A549 (cell line): ENCODE results near the gene NOX3. TPM values are rescaled to one million over a fixed set of nuclear protein-coding genes. Genes with fewer than 3 reads are reported as not detected.
A peak's percentile ranks its signal among the peaks of the same experiment; 100 is the strongest.

Source experiments
- ATAC-seq, 2 experiments: fragments of 200-7000 bp in 1 of 2; fragments of >200 bp in 1 of 2; cut with Nextera tagmentation in 1 of 2; cut with Tn5 transposase in 1 of 2; 3 replicates each; pipeline versions ENCODE4 v1.8.0 to v1.9.1; 2018 to 2020; ENCODE audit warnings: mild to moderate bottlenecking in 1 of 2, moderate library complexity in 1 of 2
- CTCF ChIA-PET: fragments of 300-600 bp; sonication (Branson Sonifier 250); formaldehyde crosslinking; extraction: SDS; loops from one replicate; lab custom pipeline; 2021; ENCODE audit warnings: antibody characterized with exemption, inconsistent platforms; lab: Yijun Ruan, JAX
- POLR2A ChIA-PET: fragments of 350-600 bp; formaldehyde crosslinking; extraction: SDS; loops from one replicate; lab custom pipeline; 2021; ENCODE audit warnings: antibody characterized with exemption, inconsistent platforms; lab: Yijun Ruan, JAX
- DNase-seq, 2 experiments: peaks; one replicate each; pipeline versions ENCODE4 v3.0.0 to v3.0.0-alpha.2; 2011 to 2016; ENCODE audit warnings: low read depth in 1 of 2, low spot score in 1 of 2
- FAIRE-seq: peaks from 2 replicates; lab custom pipeline; 2011; peaks lifted over from hg19 to GRCh38; lab: Jason Lieb, UNC
- H3K27ac ChIP-seq, 2 experiments: fragments of >200 bp; sonication (Bioruptor Twin); formaldehyde crosslinking; 3 replicates each; pipeline ENCODE4 v1.5.1; 2016 to 2017
- H3K4me1 ChIP-seq: fragments of >200 bp; sonication (Bioruptor Twin); formaldehyde crosslinking; 3 replicates; pipeline ENCODE4 v1.6.1; 2016
- H3K4me2 ChIP-seq: fragments of >200 bp; sonication (Bioruptor Twin); formaldehyde crosslinking; 3 replicates; pipeline ENCODE4 v1.6.1; 2016
- H3K4me3 ChIP-seq: fragments of >200 bp; sonication (Bioruptor Twin); formaldehyde crosslinking; 3 replicates; pipeline ENCODE4 v1.5.1; 2016
- H3K9me3 ChIP-seq: fragments of >200 bp; sonication (Bioruptor Twin); formaldehyde crosslinking; 3 replicates; pipeline ENCODE4 v1.6.1; 2016
- BCL3 ChIP-seq: fragments of >200 bp; sonication (Bioruptor Twin); formaldehyde crosslinking; IDR thresholded peaks from 3 replicates; pipeline ENCODE4 v1.6.1; 2016
- BHLHE40 ChIP-seq: IDR thresholded peaks from 2 replicates; pipeline ENCODE4 v1.6.1; 2012; ENCODE audit warnings: low read depth, low read length, inconsistent platforms
- CHD2 ChIP-seq: fragments of 150-350 bp; IDR thresholded peaks from 2 replicates; pipeline ENCODE4 v1.6.1; 2014; ENCODE audit warnings: low read length; ENCODE audit not compliant: partially characterized antibody
- EP300 ChIP-seq, 2 experiments: fragments of >200 bp; sonication (Bioruptor Twin); formaldehyde crosslinking; IDR thresholded peaks; 2 replicates in 1 of 2; 3 replicates in 1 of 2; pipeline ENCODE4 v1.6.1; 2016 to 2017
- FOSB ChIP-seq: fragments of 250-450 bp; sonication (Bioruptor Pico); IDR thresholded peaks from 2 replicates; pipeline ENCODE4 v1.5.0; 2020; ENCODE audit warnings: mild to moderate bottlenecking, moderate library complexity
- HDAC2 ChIP-seq: fragments of 200-600 bp; sonication (generic); IDR thresholded peaks from 2 replicates; pipeline ENCODE4 v1.6.1; 2016
- KDM5A ChIP-seq: fragments of 200-600 bp; sonication (generic); IDR thresholded peaks from 2 replicates; pipeline ENCODE4 v1.6.1; 2016; ENCODE audit warnings: antibody characterized with exemption, mild to moderate bottlenecking
- MYC ChIP-seq: IDR thresholded peaks from 2 replicates; pipeline ENCODE4 v1.6.1; 2012; ENCODE audit warnings: mild to moderate bottlenecking, inconsistent platforms, low read length, improper control_type of control experiment, borderline replicate concordance
- NFE2L2 ChIP-seq: fragments of 150-350 bp; conservative IDR thresholded peaks from 2 replicates; pipeline ENCODE4 v1.6.1; 2014; ENCODE audit warnings: low read length
- NR3C1 ChIP-seq: fragments of >200 bp; sonication (Bioruptor Twin); formaldehyde crosslinking; IDR thresholded peaks from 3 replicates; pipeline ENCODE4 v1.6.1; 2017
- POLR2A ChIP-seq: IDR thresholded peaks from 2 replicates; pipeline ENCODE4 v1.6.1; 2012; ENCODE audit warnings: mild to moderate bottlenecking, low read length
- POLR2AphosphoS2 ChIP-seq: conservative IDR thresholded peaks from 2 replicates; pipeline ENCODE4 v1.6.1; 2012; ENCODE audit warnings: low read length, improper control_type of control experiment, inconsistent platforms
- RCOR1 ChIP-seq: fragments of 150-350 bp; IDR thresholded peaks from 2 replicates; pipeline ENCODE4 v1.6.1; 2014; ENCODE audit warnings: antibody characterized with exemption, low read length, low read depth
- RNF2 ChIP-seq: fragments of 200-600 bp; sonication (generic); IDR thresholded peaks from 2 replicates; pipeline ENCODE4 v1.6.1; 2016; ENCODE audit warnings: low read depth, mild to moderate bottlenecking, antibody characterized with exemption, moderate library complexity, borderline replicate concordance
- SMC3 ChIP-seq: fragments of >200 bp; sonication (Bioruptor Twin); formaldehyde crosslinking; IDR thresholded peaks from 3 replicates; pipeline ENCODE4 v1.6.1; 2018; ENCODE audit warnings: inconsistent platforms
- TFCP2L1 ChIP-seq: fragments of 250-450 bp; sonication (Bioruptor Pico); IDR thresholded peaks from 2 replicates; pipeline ENCODE4 v1.5.0; 2021; ENCODE audit warnings: mild to moderate bottlenecking
- TP53 ChIP-seq: fragments of 250-450 bp; sonication (Bioruptor Pico); IDR thresholded peaks from 2 replicates; pipeline ENCODE4 v1.5.0; 2021; ENCODE audit warnings: mild to moderate bottlenecking, moderate library complexity
- ZC3H11A ChIP-seq: fragments of 450-650 bp; IDR thresholded peaks from 2 replicates; pipeline ENCODE4 v1.6.1; 2014; ENCODE audit warnings: antibody characterized with exemption, mild to moderate bottlenecking
- ZFP36 ChIP-seq: fragments of 450-650 bp; IDR thresholded peaks from 2 replicates; pipeline ENCODE4 v1.6.1; 2014; ENCODE audit warnings: borderline replicate concordance; ENCODE audit not compliant: partially characterized antibody
- ZSCAN20 ChIP-seq: fragments of 250-450 bp; sonication (Bioruptor Pico); IDR thresholded peaks from 2 replicates; pipeline ENCODE4 v1.8.0; 2022; ENCODE audit warnings: mild to moderate bottlenecking, moderate library complexity
- WGBS: methylation state at CpG from one replicate; pipeline ENCODE4 v1.1.6; 2017; ENCODE audit errors: missing lambda C conversion rate; 5-methylcytosine and 5-hydroxymethylcytosine counted together
- polyA plus RNA-seq, 4 experiments: library from polyadenylated mRNA; depleted of rRNA in 3 of 4; stranded (reverse); fragments of >200 nt; fragmentation: RNase III in 1 of 4; extraction: RNeasy Plus Mini Kit Qiagen cat#74134 plus additional on column Dnase treatment in 1 of 4; gene quantifications; 2 replicates in 3 of 4; 3 replicates in 1 of 4; pipeline ENCODE4 v1.2.3, GENCODE V29; 2011 to 2017
- TF ChIP-seq, protein P1 (sequence below): fragments of 250-450 bp; sonication (Bioruptor Pico); IDR thresholded peaks from 2 replicates; pipeline ENCODE4 v1.5.0; 2021; ENCODE audit warnings: mild to moderate bottlenecking, moderate library complexity, borderline replicate concordance
- TF ChIP-seq, protein P2 (sequence below): IDR thresholded peaks from 2 replicates; pipeline ENCODE4 v1.6.1; 2012; ENCODE audit warnings: low read depth, borderline replicate concordance
- TF ChIP-seq, protein P3 (sequence below): fragments of >200 bp; sonication (Bioruptor Twin); formaldehyde crosslinking; IDR thresholded peaks from 3 replicates; pipeline ENCODE4 v1.5.1; 2016
- TF ChIP-seq, protein P4 (sequence below): fragments of 200-600 bp; sonication (generic); IDR thresholded peaks from 2 replicates; pipeline ENCODE4 v1.6.1; 2016; ENCODE audit warnings: antibody characterized with exemption, mild to moderate bottlenecking, moderate library complexity

The NOX3 gene
- polyA plus RNA-seq, 2 of the 4 experiments (the other 2 are of a cell fraction) = not detected

- H3K4me1 ChIP-seq = no peaks in the 10 kb centered on the region
- H3K4me3 ChIP-seq = no peak overlapping the region
- H3K4me2 ChIP-seq = no peak overlapping the region; the same call in 2 of the 3 replicates
- TF ChIP-seq ZFP36 (no peak), ZC3H11A (no peak), SMC3 (no peak), FOSB (no peak), TFCP2L1 (CRISPR knock-in tag) (no peak), TP53 (no peak), HDAC2 (no peak), BHLHE40 (no peak), POLR2AphosphoS2 (no peak), ZSCAN20 (CRISPR knock-in tag) (no peak), POLR2A (no peak), KDM5A (no peak), NR3C1 (no peak), NFE2L2 (no peak), BCL3 (no peak), MYC (no peak), CHD2 (no peak)
- TF ChIP-seq, protein P1, sequence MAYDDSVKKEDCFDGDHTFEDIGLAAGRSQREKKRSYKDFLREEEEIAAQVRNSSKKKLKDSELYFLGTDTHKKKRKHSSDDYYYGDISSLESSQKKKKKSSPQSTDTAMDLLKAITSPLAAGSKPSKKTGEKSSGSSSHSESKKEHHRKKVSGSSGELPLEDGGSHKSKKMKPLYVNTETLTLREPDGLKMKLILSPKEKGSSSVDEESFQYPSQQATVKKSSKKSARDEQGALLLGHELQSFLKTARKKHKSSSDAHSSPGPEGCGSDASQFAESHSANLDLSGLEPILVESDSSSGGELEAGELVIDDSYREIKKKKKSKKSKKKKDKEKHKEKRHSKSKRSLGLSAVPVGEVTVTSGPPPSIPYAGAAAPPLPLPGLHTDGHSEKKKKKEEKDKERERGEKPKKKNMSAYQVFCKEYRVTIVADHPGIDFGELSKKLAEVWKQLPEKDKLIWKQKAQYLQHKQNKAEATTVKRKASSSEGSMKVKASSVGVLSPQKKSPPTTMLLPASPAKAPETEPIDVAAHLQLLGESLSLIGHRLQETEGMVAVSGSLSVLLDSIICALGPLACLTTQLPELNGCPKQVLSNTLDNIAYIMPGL (CRISPR knock-in tag) = no peak
- TF ChIP-seq, protein P2, sequence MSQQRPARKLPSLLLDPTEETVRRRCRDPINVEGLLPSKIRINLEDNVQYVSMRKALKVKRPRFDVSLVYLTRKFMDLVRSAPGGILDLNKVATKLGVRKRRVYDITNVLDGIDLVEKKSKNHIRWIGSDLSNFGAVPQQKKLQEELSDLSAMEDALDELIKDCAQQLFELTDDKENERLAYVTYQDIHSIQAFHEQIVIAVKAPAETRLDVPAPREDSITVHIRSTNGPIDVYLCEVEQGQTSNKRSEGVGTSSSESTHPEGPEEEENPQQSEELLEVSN = no peak
- no peaks in the 10 kb centered on the region for H3K9me3 ChIP-seq
- WGBS = 77% methylated on average over 9 of the region's 9 CpGs
- ATAC-seq (no peak; a peak in 1 of 6 replicates), FAIRE-seq (no peak), DNase-seq (peak in 1 of 2 experiments; percentile 6)
- H3K27ac ChIP-seq = no peak overlapping the region
- ChIA-PET CTCF (no interaction called here), POLR2A (no interaction called here)
Observed at GRCh38 chr6:155444120-155444917, 11.3 kb downstream of the NOX3 start.

DNA sequence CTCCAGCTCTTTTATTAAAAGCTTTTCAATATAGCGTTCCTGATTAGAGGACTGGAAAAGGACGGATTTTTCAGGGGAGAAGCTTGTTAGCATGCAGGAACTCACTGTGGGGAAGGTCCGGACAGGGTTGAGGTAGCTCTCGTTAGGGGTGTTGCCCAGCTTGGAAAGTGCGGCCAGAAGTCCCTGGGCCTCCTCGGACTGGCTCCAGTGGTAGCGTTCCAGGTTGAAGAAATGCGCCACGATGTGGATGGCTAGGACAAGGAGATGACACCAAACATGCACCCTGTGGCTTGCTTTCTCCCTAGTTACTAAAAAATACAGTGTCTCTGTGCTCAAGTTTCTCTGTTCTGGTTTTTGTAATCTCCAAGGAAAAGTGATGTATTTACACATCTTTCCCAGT is 12.5 kb downstream of the NOX3 start:
- DNase-seq (no peak), FAIRE-seq (no peak), ATAC-seq (no peak)
- Histone ChIP-seq H3K9me3 (no peaks in the 10 kb centered on the region), H3K4me2 (no peak overlapping the region), H3K4me3 (no peak overlapping the region), H3K4me1 (no peaks in the 10 kb centered on the region), H3K27ac (no peak overlapping the region)
- ChIA-PET CTCF (interaction anchor here (0.6 kb wide), 1 partner anchor 646 kb away, joined by 3 read pairs; no protein-coding TSS in a partner anchor), POLR2A (no interaction called here)
- TF ChIP-seq MYC = no peak
- 93% methylated on average over 9 of the region's 9 CpGs for WGBS

- POLR2A ChIA-PET = no interaction called here
- TF ChIP-seq POLR2A (no peak), RCOR1 (no peak), RNF2 (no peak), ZC3H11A (no peak), EP300 (IDR thresholded peaks at IDR 0.05) (no peak), KDM5A (no peak)
- TF ChIP-seq, protein P3, sequence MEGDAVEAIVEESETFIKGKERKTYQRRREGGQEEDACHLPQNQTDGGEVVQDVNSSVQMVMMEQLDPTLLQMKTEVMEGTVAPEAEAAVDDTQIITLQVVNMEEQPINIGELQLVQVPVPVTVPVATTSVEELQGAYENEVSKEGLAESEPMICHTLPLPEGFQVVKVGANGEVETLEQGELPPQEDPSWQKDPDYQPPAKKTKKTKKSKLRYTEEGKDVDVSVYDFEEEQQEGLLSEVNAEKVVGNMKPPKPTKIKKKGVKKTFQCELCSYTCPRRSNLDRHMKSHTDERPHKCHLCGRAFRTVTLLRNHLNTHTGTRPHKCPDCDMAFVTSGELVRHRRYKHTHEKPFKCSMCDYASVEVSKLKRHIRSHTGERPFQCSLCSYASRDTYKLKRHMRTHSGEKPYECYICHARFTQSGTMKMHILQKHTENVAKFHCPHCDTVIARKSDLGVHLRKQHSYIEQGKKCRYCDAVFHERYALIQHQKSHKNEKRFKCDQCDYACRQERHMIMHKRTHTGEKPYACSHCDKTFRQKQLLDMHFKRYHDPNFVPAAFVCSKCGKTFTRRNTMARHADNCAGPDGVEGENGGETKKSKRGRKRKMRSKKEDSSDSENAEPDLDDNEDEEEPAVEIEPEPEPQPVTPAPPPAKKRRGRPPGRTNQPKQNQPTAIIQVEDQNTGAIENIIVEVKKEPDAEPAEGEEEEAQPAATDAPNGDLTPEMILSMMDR = no peak
- TF ChIP-seq, protein P4, sequence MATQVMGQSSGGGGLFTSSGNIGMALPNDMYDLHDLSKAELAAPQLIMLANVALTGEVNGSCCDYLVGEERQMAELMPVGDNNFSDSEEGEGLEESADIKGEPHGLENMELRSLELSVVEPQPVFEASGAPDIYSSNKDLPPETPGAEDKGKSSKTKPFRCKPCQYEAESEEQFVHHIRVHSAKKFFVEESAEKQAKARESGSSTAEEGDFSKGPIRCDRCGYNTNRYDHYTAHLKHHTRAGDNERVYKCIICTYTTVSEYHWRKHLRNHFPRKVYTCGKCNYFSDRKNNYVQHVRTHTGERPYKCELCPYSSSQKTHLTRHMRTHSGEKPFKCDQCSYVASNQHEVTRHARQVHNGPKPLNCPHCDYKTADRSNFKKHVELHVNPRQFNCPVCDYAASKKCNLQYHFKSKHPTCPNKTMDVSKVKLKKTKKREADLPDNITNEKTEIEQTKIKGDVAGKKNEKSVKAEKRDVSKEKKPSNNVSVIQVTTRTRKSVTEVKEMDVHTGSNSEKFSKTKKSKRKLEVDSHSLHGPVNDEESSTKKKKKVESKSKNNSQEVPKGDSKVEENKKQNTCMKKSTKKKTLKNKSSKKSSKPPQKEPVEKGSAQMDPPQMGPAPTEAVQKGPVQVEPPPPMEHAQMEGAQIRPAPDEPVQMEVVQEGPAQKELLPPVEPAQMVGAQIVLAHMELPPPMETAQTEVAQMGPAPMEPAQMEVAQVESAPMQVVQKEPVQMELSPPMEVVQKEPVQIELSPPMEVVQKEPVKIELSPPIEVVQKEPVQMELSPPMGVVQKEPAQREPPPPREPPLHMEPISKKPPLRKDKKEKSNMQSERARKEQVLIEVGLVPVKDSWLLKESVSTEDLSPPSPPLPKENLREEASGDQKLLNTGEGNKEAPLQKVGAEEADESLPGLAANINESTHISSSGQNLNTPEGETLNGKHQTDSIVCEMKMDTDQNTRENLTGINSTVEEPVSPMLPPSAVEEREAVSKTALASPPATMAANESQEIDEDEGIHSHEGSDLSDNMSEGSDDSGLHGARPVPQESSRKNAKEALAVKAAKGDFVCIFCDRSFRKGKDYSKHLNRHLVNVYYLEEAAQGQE = no peak
- no peak for ATAC-seq
- no peak for DNase-seq
- CTCF ChIA-PET = interaction anchor here (0.6 kb wide), 1 partner anchor 647 kb away, joined by 3 read pairs; no protein-coding TSS in a partner anchor
- no peak for FAIRE-seq
- Histone ChIP-seq H3K9me3 (no peaks in the 10 kb centered on the region), H3K4me1 (no peaks in the 10 kb centered on the region), H3K27ac (no peak overlapping the region), H3K4me2 (no peak overlapping the region), H3K4me3 (no peak overlapping the region)
- WGBS = 96% methylated on average over 5 of the region's 5 CpGs
Observed at GRCh38 chr6:155442562-155442961, 13.1 kb downstream of the NOX3 start.
